Measurements from ENCODE around the gene ABHD4. TPM values are rescaled to one million over a fixed set of nuclear protein-coding genes. Genes with fewer than 3 reads are reported as not detected.

The ABHD4 gene
- total and polyA plus RNA-seq, 2 experiments from 2014 or later, result 39.1 to 40.0 TPM

- peaks cover 26% of the 10 kb centered on the region for H3K4me1 ChIP-seq (ENCODE audit: insufficient read depth)
- H3K9me2 ChIP-seq (ENCODE audit: insufficient read depth), result no peaks in the 10 kb centered on the region
- peaks cover 3% of the 10 kb centered on the region; the same call in 1 of the 3 replicates for H3K9me3 Mint-ChIP-seq
- H2AFZ ChIP-seq, result peak overlapping the region; percentile 91
- DNase-seq (ENCODE audit: low spot score) (no peak), ATAC-seq (no peak)
- no peak overlapping the region; the same call in 2 of the 3 replicates for H3K4me3 Mint-ChIP-seq
- H4K20me1 ChIP-seq (replicated peaks; ENCODE audit: insufficient read depth), result no peaks in the 10 kb centered on the region
- H3K4me2 ChIP-seq, result peak overlapping the region; percentile 84
- H3K27ac ChIP-seq (ENCODE audit: low read depth), result no peak overlapping the region
- H3K36me3 Mint-ChIP-seq (ENCODE audit: low read depth), result peaks cover 2% of the 10 kb centered on the region; the same call in 2 of the 3 replicates
- H3K27ac Mint-ChIP-seq, result no peak overlapping the region
- peaks cover 12% of the 10 kb centered on the region; the same call in 1 of the 2 replicates for H3F3A ChIP-seq (replicated peaks; ENCODE audit: low read depth)
- no peaks in the 10 kb centered on the region for H3K36me3 ChIP-seq (ENCODE audit: insufficient read depth)
- no peaks in the 10 kb centered on the region for H3K79me2 ChIP-seq (replicated peaks; ENCODE audit: insufficient read depth)
- peak overlapping the region; percentile 54; the same call in 1 of the 2 replicates for H3K4me3 ChIP-seq
- peaks cover 10% of the 10 kb centered on the region for H3K27me3 Mint-ChIP-seq (ENCODE audit: insufficient read depth, low read depth, poor library complexity)
- peaks cover 30% of the 10 kb centered on the region for H3K4me1 Mint-ChIP-seq
- H3K27me3 ChIP-seq (ENCODE audit: insufficient read depth), result no peaks in the 10 kb centered on the region
- no peak for TF ChIP-seq POLR2AphosphoS5 (IDR thresholded peaks at IDR 0.05; ENCODE audit: low read depth)
- no peak for TF ChIP-seq EZH2phosphoT487 (IDR thresholded peaks at IDR 0.05; ENCODE audit: unreplicated experiment)
- TF ChIP-seq CTCF (conservative IDR thresholded peaks at IDR 0.05; ENCODE audit: low read depth in 2 of 2), result no peak
- TF ChIP-seq STAT1 (IDR thresholded peaks at IDR 0.05; ENCODE audit: unreplicated experiment), result no peak
- TF ChIP-seq ZNF331 (CRISPR knock-in tag; IDR thresholded peaks at IDR 0.05; ENCODE audit: low read depth), result no peak
- TF ChIP-seq, protein P1, sequence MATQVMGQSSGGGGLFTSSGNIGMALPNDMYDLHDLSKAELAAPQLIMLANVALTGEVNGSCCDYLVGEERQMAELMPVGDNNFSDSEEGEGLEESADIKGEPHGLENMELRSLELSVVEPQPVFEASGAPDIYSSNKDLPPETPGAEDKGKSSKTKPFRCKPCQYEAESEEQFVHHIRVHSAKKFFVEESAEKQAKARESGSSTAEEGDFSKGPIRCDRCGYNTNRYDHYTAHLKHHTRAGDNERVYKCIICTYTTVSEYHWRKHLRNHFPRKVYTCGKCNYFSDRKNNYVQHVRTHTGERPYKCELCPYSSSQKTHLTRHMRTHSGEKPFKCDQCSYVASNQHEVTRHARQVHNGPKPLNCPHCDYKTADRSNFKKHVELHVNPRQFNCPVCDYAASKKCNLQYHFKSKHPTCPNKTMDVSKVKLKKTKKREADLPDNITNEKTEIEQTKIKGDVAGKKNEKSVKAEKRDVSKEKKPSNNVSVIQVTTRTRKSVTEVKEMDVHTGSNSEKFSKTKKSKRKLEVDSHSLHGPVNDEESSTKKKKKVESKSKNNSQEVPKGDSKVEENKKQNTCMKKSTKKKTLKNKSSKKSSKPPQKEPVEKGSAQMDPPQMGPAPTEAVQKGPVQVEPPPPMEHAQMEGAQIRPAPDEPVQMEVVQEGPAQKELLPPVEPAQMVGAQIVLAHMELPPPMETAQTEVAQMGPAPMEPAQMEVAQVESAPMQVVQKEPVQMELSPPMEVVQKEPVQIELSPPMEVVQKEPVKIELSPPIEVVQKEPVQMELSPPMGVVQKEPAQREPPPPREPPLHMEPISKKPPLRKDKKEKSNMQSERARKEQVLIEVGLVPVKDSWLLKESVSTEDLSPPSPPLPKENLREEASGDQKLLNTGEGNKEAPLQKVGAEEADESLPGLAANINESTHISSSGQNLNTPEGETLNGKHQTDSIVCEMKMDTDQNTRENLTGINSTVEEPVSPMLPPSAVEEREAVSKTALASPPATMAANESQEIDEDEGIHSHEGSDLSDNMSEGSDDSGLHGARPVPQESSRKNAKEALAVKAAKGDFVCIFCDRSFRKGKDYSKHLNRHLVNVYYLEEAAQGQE (IDR thresholded peaks at IDR 0.05; ENCODE audit: unreplicated experiment), result no peak
- TF ChIP-seq NANOG (IDR thresholded peaks at IDR 0.05; ENCODE audit: borderline replicate concordance), result no peak
- TF ChIP-seq CREB1 (CRISPR knock-in tag; IDR thresholded peaks at IDR 0.05; ENCODE audit: low read depth), result no peak
- TF ChIP-seq EZH2 (IDR thresholded peaks at IDR 0.05; ENCODE audit: low read depth, unreplicated experiment), result no peak
- no peak for TF ChIP-seq ZNF462 (CRISPR knock-in tag; IDR thresholded peaks at IDR 0.05)
- TF ChIP-seq ETS1 (IDR thresholded peaks at IDR 0.05), result no peak
- no peak for TF ChIP-seq ZNF114 (CRISPR knock-in tag; IDR thresholded peaks at IDR 0.05)
- TF ChIP-seq JUNB (IDR thresholded peaks at IDR 0.05; ENCODE audit: unreplicated experiment), result no peak
Measured at GRCh38 chr14:22557846-22558220, 40.3 kb upstream of the ABHD4 start.
